ENCODE results near the gene TECPR2. TPM values are rescaled to one million over a fixed set of nuclear protein-coding genes. Genes with fewer than 3 reads are reported as not detected.

TECPR2 gene
- total and polyA plus RNA-seq, 2 experiments from 2014 or later: 9.5 to 20.1 TPM

GRCh38 chr14:102496331-102496691 lies 133.6 kb downstream of the TECPR2 start:
- H2AFZ ChIP-seq: no peak overlapping the region
- H3K79me2 ChIP-seq: no peaks in the 10 kb centered on the region
- H3K9me2 ChIP-seq (replicated peaks; ENCODE audit: insufficient read depth): no peaks in the 10 kb centered on the region
- 92% methylated on average over 10 of the region's 11 CpGs for WGBS (ENCODE audit: low lambda C conversion rate, missing lambda C conversion rate)
- H3K36me3 ChIP-seq (replicated peaks; ENCODE audit: insufficient read depth, low read depth): no peaks in the 10 kb centered on the region
- no peak for TF ChIP-seq CTCF (IDR thresholded peaks at IDR 0.05; ENCODE audit: poor library complexity)
- TF ChIP-seq EZH2phosphoT487 (IDR thresholded peaks at IDR 0.05; ENCODE audit: low read depth, severe bottlenecking, unreplicated experiment): no peak
- TF ChIP-seq EZH2 (IDR thresholded peaks at IDR 0.05; ENCODE audit: borderline replicate concordance): no peak
- H3K27me3 ChIP-seq: no peaks in the 10 kb centered on the region
- no peaks in the 10 kb centered on the region for H4K20me1 ChIP-seq (ENCODE audit: insufficient read depth, poor library complexity, severe bottlenecking)
- no peaks in the 10 kb centered on the region for H3K4me1 ChIP-seq (ENCODE audit: insufficient read depth)
- no peak overlapping the region for H3K4me2 ChIP-seq
- no peaks in the 10 kb centered on the region for H3K9me3 ChIP-seq (ENCODE audit: low read depth)
- H3K4me3 ChIP-seq: no peak overlapping the region
- no peak for DNase-seq (ENCODE audit: low spot score)
- H3K27ac ChIP-seq: no peak overlapping the region

GRCh38 chr14:102496958-102497744 lies 134.4 kb downstream of the TECPR2 start:
- Histone ChIP-seq H3K36me3 (replicated peaks; ENCODE audit: insufficient read depth, low read depth) (no peaks in the 10 kb centered on the region), H3K4me1 (ENCODE audit: insufficient read depth) (no peaks in the 10 kb centered on the region), H3K9me3 (ENCODE audit: low read depth) (no peaks in the 10 kb centered on the region), H2AFZ (no peak overlapping the region), H3K9me2 (replicated peaks; ENCODE audit: insufficient read depth) (no peaks in the 10 kb centered on the region), H3K27ac (no peak overlapping the region), H3K27me3 (no peaks in the 10 kb centered on the region), H3K79me2 (no peaks in the 10 kb centered on the region), H4K20me1 (ENCODE audit: insufficient read depth, poor library complexity, severe bottlenecking) (no peaks in the 10 kb centered on the region), H3K4me2 (no peak overlapping the region), H3K4me3 (no peak overlapping the region)
- no peak for TF ChIP-seq CTCF (IDR thresholded peaks at IDR 0.05; ENCODE audit: poor library complexity)
- no peak for TF ChIP-seq EZH2 (IDR thresholded peaks at IDR 0.05; ENCODE audit: borderline replicate concordance)
- TF ChIP-seq EZH2phosphoT487 (IDR thresholded peaks at IDR 0.05; ENCODE audit: low read depth, severe bottlenecking, unreplicated experiment): no peak
- peak; percentile 2 for DNase-seq (ENCODE audit: low spot score)
- WGBS (ENCODE audit: low lambda C conversion rate, missing lambda C conversion rate): 96% methylated on average over 42 of the region's 42 CpGs

GRCh38 chr14:102497998-102498677 lies 135.4 kb downstream of the TECPR2 start:
- no peaks in the 10 kb centered on the region for H3K79me2 ChIP-seq
- no peaks in the 10 kb centered on the region for H3K27me3 ChIP-seq
- H3K4me3 ChIP-seq: no peak overlapping the region
- no peak overlapping the region for H3K27ac ChIP-seq
- no peaks in the 10 kb centered on the region for H3K9me2 ChIP-seq (replicated peaks; ENCODE audit: insufficient read depth)
- TF ChIP-seq CTCF (IDR thresholded peaks at IDR 0.05; ENCODE audit: poor library complexity): peak; percentile 9
- TF ChIP-seq EZH2 (IDR thresholded peaks at IDR 0.05; ENCODE audit: borderline replicate concordance): no peak
- no peaks in the 10 kb centered on the region for H3K9me3 ChIP-seq (ENCODE audit: low read depth)
- no peaks in the 10 kb centered on the region for H3K4me1 ChIP-seq (ENCODE audit: insufficient read depth)
- H4K20me1 ChIP-seq (ENCODE audit: insufficient read depth, poor library complexity, severe bottlenecking): no peaks in the 10 kb centered on the region
- DNase-seq (ENCODE audit: low spot score): peak; percentile 5
- H3K36me3 ChIP-seq (replicated peaks; ENCODE audit: insufficient read depth, low read depth): no peaks in the 10 kb centered on the region
- no peak overlapping the region for H2AFZ ChIP-seq
- no peak overlapping the region for H3K4me2 ChIP-seq
- WGBS (ENCODE audit: low lambda C conversion rate, missing lambda C conversion rate): 89% methylated on average over 30 of the region's 30 CpGs
